HL-60 (cell line): Measurements from ENCODE around the gene FRAT1.

Source experiments
- DNase-seq, 2 experiments: peaks; one replicate each; pipeline ENCODE4 v3.0.0-alpha.2; 2010 to 2020; ENCODE audit warnings: low read depth in 1 of 2, low spot score in 1 of 2
- H3K27ac ChIP-seq: fragments of 250-450 bp; sonication (Bioruptor Pico); replicated peaks from 2 replicates; pipeline ENCODE4 v1.5.1; 2020; ENCODE audit warnings: mild to moderate bottlenecking, moderate library complexity
- H3K27me3 ChIP-seq: fragments of 250-450 bp; sonication (Bioruptor Pico); 2 replicates; pipeline ENCODE4 v1.5.1; 2021; ENCODE audit warnings: mild to moderate bottlenecking, moderate library complexity; ENCODE audit not compliant: insufficient read depth, poor library complexity, severe bottlenecking
- H3K4me3 ChIP-seq: replicated peaks from 2 replicates; pipeline ENCODE4 v1.5.1; 2011; ENCODE audit warnings: mild to moderate bottlenecking, control low read depth, low read length; ENCODE audit not compliant: insufficient read depth
- GABPA ChIP-seq: IDR thresholded peaks from 2 replicates; pipeline ENCODE4 v1.6.1; 2012; ENCODE audit warnings: low read depth
- POLR2AphosphoS5 ChIP-seq: IDR thresholded peaks from 2 replicates; pipeline ENCODE4 v1.6.1; 2012; ENCODE audit warnings: low read depth
- SPI1 ChIP-seq: IDR thresholded peaks from 2 replicates; pipeline ENCODE4 v1.6.1; 2012; ENCODE audit warnings: low read depth, mild to moderate bottlenecking, borderline replicate concordance
- TF ChIP-seq, protein P1 (sequence below): IDR thresholded peaks from 2 replicates; pipeline ENCODE4 v1.6.1; 2012; ENCODE audit warnings: low read depth; ENCODE audit not compliant: insufficient replicate concordance
- TF ChIP-seq, protein P2 (sequence below): IDR thresholded peaks from one replicate; pipeline ENCODE4 v1.5.1; 2011; ENCODE audit warnings: low read length, control low read depth, inconsistent platforms; ENCODE audit not compliant: insufficient read depth

Gene FRAT1

DNA sequence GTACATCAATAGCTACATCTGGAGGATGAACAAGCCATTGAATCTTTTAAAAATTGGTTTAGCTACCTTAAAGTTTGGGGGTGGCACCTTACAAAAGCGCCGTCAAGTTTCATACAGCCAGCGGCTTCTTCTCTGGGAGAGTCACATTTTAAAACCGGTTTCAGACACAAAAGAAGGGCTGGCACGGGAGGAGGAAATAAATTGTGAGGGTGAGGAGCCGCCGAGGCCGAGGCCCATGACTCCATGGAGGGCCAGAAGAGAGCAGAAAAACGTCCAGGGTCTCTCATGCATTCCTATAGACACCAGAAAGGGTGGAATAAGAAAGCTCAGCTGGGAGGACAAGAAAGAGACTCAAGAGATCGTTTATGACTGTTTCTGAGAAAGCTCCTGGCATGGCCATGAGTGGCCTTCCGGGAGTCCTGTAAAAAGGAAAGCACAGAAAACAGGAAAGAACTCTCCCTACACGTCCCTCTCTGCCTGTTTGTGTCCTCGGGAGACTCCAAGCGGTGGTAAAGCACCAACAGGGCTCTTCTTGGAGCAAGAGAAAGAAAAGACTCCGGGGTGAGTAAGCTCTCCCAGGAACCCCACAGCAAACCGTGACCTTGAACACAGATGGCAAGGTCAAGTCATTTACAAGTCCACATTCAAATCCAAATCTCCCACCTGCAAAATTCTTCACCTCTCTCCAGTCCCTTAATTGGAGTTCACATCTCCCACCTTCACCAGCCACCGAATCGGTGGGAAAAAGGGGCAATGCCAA is 13.7 kb downstream of the FRAT1 start:
- DNase-seq: peak; percentile 58
- Histone ChIP-seq H3K27me3 (no peaks in the 10 kb centered on the region), H3K27ac (peak overlapping the region; percentile 86), H3K4me3 (peak overlapping the region; percentile 80)
- TF ChIP-seq SPI1 (no peak), GABPA (no peak), POLR2AphosphoS5 (no peak)
- TF ChIP-seq, protein P1, sequence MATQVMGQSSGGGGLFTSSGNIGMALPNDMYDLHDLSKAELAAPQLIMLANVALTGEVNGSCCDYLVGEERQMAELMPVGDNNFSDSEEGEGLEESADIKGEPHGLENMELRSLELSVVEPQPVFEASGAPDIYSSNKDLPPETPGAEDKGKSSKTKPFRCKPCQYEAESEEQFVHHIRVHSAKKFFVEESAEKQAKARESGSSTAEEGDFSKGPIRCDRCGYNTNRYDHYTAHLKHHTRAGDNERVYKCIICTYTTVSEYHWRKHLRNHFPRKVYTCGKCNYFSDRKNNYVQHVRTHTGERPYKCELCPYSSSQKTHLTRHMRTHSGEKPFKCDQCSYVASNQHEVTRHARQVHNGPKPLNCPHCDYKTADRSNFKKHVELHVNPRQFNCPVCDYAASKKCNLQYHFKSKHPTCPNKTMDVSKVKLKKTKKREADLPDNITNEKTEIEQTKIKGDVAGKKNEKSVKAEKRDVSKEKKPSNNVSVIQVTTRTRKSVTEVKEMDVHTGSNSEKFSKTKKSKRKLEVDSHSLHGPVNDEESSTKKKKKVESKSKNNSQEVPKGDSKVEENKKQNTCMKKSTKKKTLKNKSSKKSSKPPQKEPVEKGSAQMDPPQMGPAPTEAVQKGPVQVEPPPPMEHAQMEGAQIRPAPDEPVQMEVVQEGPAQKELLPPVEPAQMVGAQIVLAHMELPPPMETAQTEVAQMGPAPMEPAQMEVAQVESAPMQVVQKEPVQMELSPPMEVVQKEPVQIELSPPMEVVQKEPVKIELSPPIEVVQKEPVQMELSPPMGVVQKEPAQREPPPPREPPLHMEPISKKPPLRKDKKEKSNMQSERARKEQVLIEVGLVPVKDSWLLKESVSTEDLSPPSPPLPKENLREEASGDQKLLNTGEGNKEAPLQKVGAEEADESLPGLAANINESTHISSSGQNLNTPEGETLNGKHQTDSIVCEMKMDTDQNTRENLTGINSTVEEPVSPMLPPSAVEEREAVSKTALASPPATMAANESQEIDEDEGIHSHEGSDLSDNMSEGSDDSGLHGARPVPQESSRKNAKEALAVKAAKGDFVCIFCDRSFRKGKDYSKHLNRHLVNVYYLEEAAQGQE: no peak
- TF ChIP-seq, protein P2, sequence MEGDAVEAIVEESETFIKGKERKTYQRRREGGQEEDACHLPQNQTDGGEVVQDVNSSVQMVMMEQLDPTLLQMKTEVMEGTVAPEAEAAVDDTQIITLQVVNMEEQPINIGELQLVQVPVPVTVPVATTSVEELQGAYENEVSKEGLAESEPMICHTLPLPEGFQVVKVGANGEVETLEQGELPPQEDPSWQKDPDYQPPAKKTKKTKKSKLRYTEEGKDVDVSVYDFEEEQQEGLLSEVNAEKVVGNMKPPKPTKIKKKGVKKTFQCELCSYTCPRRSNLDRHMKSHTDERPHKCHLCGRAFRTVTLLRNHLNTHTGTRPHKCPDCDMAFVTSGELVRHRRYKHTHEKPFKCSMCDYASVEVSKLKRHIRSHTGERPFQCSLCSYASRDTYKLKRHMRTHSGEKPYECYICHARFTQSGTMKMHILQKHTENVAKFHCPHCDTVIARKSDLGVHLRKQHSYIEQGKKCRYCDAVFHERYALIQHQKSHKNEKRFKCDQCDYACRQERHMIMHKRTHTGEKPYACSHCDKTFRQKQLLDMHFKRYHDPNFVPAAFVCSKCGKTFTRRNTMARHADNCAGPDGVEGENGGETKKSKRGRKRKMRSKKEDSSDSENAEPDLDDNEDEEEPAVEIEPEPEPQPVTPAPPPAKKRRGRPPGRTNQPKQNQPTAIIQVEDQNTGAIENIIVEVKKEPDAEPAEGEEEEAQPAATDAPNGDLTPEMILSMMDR: no peak

DNA sequence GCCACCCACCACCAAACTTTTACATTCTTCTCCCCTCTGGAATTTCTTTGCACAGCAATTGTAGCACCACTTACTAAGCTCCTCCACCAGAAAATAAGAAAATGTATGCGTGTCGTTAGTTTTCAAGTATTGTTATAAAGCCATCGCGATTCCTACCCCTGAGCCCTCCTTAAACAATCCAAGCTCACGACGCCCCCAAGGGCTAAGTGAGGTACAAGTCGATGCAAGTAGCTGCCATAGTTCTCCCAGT is 14.2 kb downstream of the FRAT1 start:
- no peak for TF ChIP-seq POLR2AphosphoS5
- TF ChIP-seq GABPA: no peak
- TF ChIP-seq, protein P1: no peak
- no peak for TF ChIP-seq SPI1
- TF ChIP-seq, protein P2: no peak
- Histone ChIP-seq H3K4me3 (peak overlapping the region; percentile 80), H3K27me3 (no peaks in the 10 kb centered on the region), H3K27ac (peak overlapping the region; percentile 86)
- DNase-seq: no peak

DNA sequence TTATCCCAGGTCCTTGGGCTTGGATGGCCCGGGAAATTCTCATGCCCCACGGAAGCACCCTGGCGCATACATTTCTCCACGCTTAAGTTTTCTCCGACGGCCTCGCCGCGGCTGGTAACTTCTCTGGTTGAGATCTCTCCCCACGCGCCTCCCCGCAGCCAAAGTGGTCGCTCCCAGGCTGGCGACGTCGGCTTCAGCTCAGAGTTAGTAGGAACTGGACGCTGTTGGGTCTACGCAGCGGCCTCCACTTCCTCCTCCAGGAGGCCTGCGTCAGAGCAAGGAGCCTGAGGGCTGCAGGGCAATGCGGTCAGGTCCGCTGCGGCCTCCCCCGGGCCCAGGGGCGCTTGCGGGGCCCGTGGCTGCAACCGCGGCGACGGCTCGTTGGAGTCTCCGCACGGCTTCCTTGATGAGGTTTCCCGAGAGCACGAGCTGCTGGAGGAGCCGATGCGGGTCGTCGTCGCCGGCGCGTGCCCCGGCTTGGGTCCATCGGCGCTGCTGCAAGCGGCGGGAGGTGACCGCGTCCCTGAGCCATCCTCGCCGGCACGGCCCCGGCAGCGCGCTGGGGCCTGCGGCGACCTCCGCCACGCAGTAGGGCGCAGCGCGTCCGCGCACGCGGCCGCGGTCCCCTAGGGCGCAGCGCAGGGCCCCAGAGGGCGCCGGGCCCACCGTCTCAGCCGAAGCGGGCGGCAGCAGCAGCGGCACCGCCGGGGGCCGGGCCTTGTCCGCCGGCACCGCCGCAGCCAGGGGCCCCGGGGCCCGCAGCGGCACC is 14.7 kb downstream of the FRAT1 start:
- 0 out of 2 replicates have a peak, but pooled peaks have one; percentile 7 for TF ChIP-seq GABPA
- TF ChIP-seq, protein P2: no peak
- TF ChIP-seq, protein P1: no peak
- peak; percentile 91 for TF ChIP-seq SPI1
- TF ChIP-seq POLR2AphosphoS5: peak; percentile 77; the same call in 1 of the 2 replicates
- peak overlapping the region; percentile 98 for H3K27ac ChIP-seq
- H3K4me3 ChIP-seq: peak overlapping the region; percentile 80
- DNase-seq: peak; percentile 70 to 83
- no peaks in the 10 kb centered on the region for H3K27me3 ChIP-seq
